ENCODE measurements around the gene KRTAP19-6. TPM values are rescaled to one million over a fixed set of nuclear protein-coding genes. Genes with fewer than 3 reads are reported as not detected.
"Not testable (repeated sequence)": the region's sequence is repeated elsewhere in the genome, so short reads cannot be mapped to it uniquely, and the experiment has no call there.

Gene KRTAP19-6
- polyA plus RNA-seq, 4 donors = not detected

- H3K27me3 ChIP-seq (ENCODE audit: control insufficient read depth in 3 of 3, insufficient read depth in 3 of 3, low read length in 3 of 3) = no peaks in the 10 kb centered on the region
- no peaks in the 10 kb centered on the region for H3K9me3 ChIP-seq (ENCODE audit: control insufficient read depth in 2 of 2, insufficient read depth in 1 of 2, low read depth in 1 of 2, low read length in 1 of 2)
- 85 to 88% (median 86%) methylated on average over 2 of the region's 2 CpGs for WGBS, 3 donors
- no peak for FAIRE-seq
- no peaks in the 10 kb centered on the region for H3K4me1 ChIP-seq (ENCODE audit: control insufficient read depth in 3 of 3, insufficient read depth in 2 of 3, low read depth in 1 of 3, low read length in 2 of 3)
- DNase-seq = no peak
- H3K4me3 ChIP-seq (ENCODE audit: low read depth in 1 of 3, low read length in 3 of 3) = no peak overlapping the region
- no peak overlapping the region for H3K27ac ChIP-seq (ENCODE audit: low read depth in 1 of 3, low read length in 2 of 3)
- no peaks in the 10 kb centered on the region for H3K36me3 ChIP-seq (ENCODE audit: control insufficient read depth in 3 of 3, insufficient read depth in 2 of 3, low read depth in 1 of 3, low read length in 3 of 3)
Measured at GRCh38 chr21:30561957-30562356, 20.3 kb upstream of the KRTAP19-6 start.

GRCh38 chr21:30561264-30561895 is 19.7 kb upstream of the KRTAP19-6 start, which contains the start of gene KRTAP19-7:
Gene KRTAP19-7, minus strand, starts transcription at chr21:30561314. Its CDS starts 25 bp downstream, at chr21:30561289.
- Histone ChIP-seq H3K4me3 (ENCODE audit: low read depth in 1 of 3, low read length in 3 of 3) (no peak within 1 kb of the TSS), H3K27me3 (ENCODE audit: control insufficient read depth in 3 of 3, insufficient read depth in 3 of 3, low read length in 3 of 3) (no peaks in the 10 kb centered on the region), H3K4me1 (ENCODE audit: control insufficient read depth in 3 of 3, insufficient read depth in 2 of 3, low read depth in 1 of 3, low read length in 2 of 3) (no peaks in the 10 kb centered on the region), H3K9me3 (ENCODE audit: control insufficient read depth in 2 of 2, insufficient read depth in 1 of 2, low read depth in 1 of 2, low read length in 1 of 2) (no peaks in the 10 kb centered on the region), H3K36me3 (ENCODE audit: control insufficient read depth in 3 of 3, insufficient read depth in 2 of 3, low read depth in 1 of 3, low read length in 3 of 3) (no peaks in the 10 kb centered on the region), H3K27ac (ENCODE audit: low read depth in 1 of 3, low read length in 2 of 3) (no peak within 1 kb of the TSS)
- 58 to 63% (median 60%) methylated on average over 2 of the region's 2 CpGs for WGBS, 3 donors
- DNase-seq (no peak), FAIRE-seq (no peak)

GRCh38 chr21:30555095-30555494 is 13.4 kb upstream of the KRTAP19-6 start:
- FAIRE-seq (no peak), DNase-seq (no peak)
- Histone ChIP-seq H3K36me3 (ENCODE audit: control insufficient read depth in 3 of 3, insufficient read depth in 2 of 3, low read depth in 1 of 3, low read length in 3 of 3) (no peaks in the 10 kb centered on the region), H3K27me3 (ENCODE audit: control insufficient read depth in 3 of 3, insufficient read depth in 3 of 3, low read length in 3 of 3) (no peaks in the 10 kb centered on the region), H3K4me3 (ENCODE audit: low read depth in 1 of 3, low read length in 3 of 3) (no peak overlapping the region), H3K4me1 (ENCODE audit: control insufficient read depth in 3 of 3, insufficient read depth in 2 of 3, low read depth in 1 of 3, low read length in 2 of 3) (no peaks in the 10 kb centered on the region), H3K9me3 (ENCODE audit: control insufficient read depth in 2 of 2, insufficient read depth in 1 of 2, low read depth in 1 of 2, low read length in 1 of 2) (peaks cover 0 to 2% of the 10 kb centered on the region in 2 donors), H3K27ac (ENCODE audit: low read depth in 1 of 3, low read length in 2 of 3) (no peak overlapping the region)
- 65 to 88% (median 74%) methylated on average over 2 of the region's 2 CpGs for WGBS, 3 donors

- Histone ChIP-seq H3K4me1 (ENCODE audit: control insufficient read depth in 3 of 3, insufficient read depth in 2 of 3, low read depth in 1 of 3, low read length in 2 of 3) (no peaks in the 10 kb centered on the region), H3K9me3 (ENCODE audit: control insufficient read depth in 2 of 2, insufficient read depth in 1 of 2, low read depth in 1 of 2, low read length in 1 of 2) (peaks cover 0 to 2% of the 10 kb centered on the region in 2 donors), H3K4me3 (ENCODE audit: low read depth in 1 of 3, low read length in 3 of 3) (no peak overlapping the region), H3K36me3 (ENCODE audit: control insufficient read depth in 3 of 3, insufficient read depth in 2 of 3, low read depth in 1 of 3, low read length in 3 of 3) (no peaks in the 10 kb centered on the region), H3K27me3 (ENCODE audit: control insufficient read depth in 3 of 3, insufficient read depth in 3 of 3, low read length in 3 of 3) (no peaks in the 10 kb centered on the region), H3K27ac (ENCODE audit: low read depth in 1 of 3, low read length in 2 of 3) (no peak overlapping the region)
- FAIRE-seq (no peak), DNase-seq (no peak)
- 19 to 65% (median 39%) methylated on average over 1 of the region's 1 CpG for WGBS, 3 donors
Measured at GRCh38 chr21:30552782-30553181, 11.1 kb upstream of the KRTAP19-6 start.

DNA sequence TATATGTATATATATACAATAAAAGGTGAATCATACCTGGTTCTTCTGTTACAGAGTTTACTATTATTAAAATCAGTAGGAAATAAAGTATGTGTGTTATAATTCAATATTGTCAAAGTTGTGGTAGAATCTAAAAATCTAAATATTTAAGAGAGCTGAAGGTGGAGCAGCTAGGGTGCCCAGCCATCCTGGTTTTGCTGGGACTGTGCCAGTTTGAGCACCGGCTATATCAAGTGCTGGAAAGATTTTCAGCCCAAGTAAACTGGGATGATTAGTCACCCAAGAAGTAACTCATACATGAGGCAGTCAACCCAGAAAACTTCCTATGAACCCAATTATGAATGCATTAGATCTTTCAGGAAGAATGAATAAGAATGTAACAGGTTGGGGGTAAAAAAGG is 22.8 kb downstream of the KRTAP19-6 start:
- DNase-seq (no peak), FAIRE-seq (no peak)
- Histone ChIP-seq H3K36me3 (ENCODE audit: control insufficient read depth in 3 of 3, insufficient read depth in 2 of 3, low read depth in 1 of 3, low read length in 3 of 3) (no peaks in the 10 kb centered on the region), H3K4me1 (ENCODE audit: control insufficient read depth in 3 of 3, insufficient read depth in 2 of 3, low read depth in 1 of 3, low read length in 2 of 3) (no peaks in the 10 kb centered on the region), H3K27ac (ENCODE audit: low read depth in 1 of 3, low read length in 2 of 3) (no peak overlapping the region), H3K9me3 (ENCODE audit: control insufficient read depth in 2 of 2, insufficient read depth in 1 of 2, low read depth in 1 of 2, low read length in 1 of 2) (peaks cover 0 to 3% of the 10 kb centered on the region in 2 donors), H3K27me3 (ENCODE audit: control insufficient read depth in 3 of 3, insufficient read depth in 3 of 3, low read length in 3 of 3) (no peaks in the 10 kb centered on the region), H3K4me3 (ENCODE audit: low read depth in 1 of 3, low read length in 3 of 3) (no peak overlapping the region)
- 88 to 90% (median 89%) methylated on average over 1 of the region's 1 CpG for WGBS, 3 donors

GRCh38 chr21:30515681-30516080 is 26.0 kb downstream of the KRTAP19-6 start:
- Histone ChIP-seq H3K9me3 (ENCODE audit: control insufficient read depth in 2 of 2, insufficient read depth in 1 of 2, low read depth in 1 of 2, low read length in 1 of 2) (peaks cover 1 to 3% of the 10 kb centered on the region in 2 donors), H3K4me1 (ENCODE audit: control insufficient read depth in 3 of 3, insufficient read depth in 2 of 3, low read depth in 1 of 3, low read length in 2 of 3) (no peaks in the 10 kb centered on the region), H3K27me3 (ENCODE audit: control insufficient read depth in 3 of 3, insufficient read depth in 3 of 3, low read length in 3 of 3) (no peaks in the 10 kb centered on the region), H3K27ac (ENCODE audit: low read depth in 1 of 3, low read length in 2 of 3) (no peak overlapping the region), H3K36me3 (ENCODE audit: control insufficient read depth in 3 of 3, insufficient read depth in 2 of 3, low read depth in 1 of 3, low read length in 3 of 3) (no peaks in the 10 kb centered on the region), H3K4me3 (ENCODE audit: low read depth in 1 of 3, low read length in 3 of 3) (no peak overlapping the region)
- no peak for FAIRE-seq
- no peak for DNase-seq
- WGBS, 3 donors = 78 to 89% (median 82%) methylated on average over 1 of the region's 1 CpG

DNA sequence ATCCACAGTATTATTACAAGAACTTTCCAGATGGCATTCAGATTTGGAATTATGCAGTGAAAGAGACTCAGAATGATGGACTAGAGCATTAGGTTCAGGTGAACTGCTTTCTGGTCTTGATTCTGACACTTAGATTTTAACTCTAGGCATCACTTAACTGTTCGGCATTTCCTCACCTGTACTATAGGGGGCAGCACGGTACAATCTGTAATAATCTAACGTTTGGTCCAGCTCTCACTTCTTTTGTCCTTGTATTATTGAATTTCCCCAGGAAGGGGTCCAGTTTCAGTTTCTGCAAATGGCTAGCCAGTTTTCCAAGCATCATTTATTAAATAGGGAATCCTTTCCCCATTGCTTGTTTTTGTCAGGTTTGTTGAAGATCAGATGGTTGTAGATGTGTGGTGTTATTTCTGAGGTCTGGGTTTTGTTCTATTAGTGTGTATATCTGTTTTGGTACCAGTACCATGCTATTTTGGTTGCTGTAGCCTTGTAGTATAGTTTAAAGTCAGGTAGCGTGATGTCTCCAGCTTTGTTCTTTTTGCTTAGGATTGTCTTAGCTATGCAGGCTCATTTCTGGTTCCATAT is 36.0 kb downstream of the KRTAP19-6 start:
- H3K27ac ChIP-seq (ENCODE audit: low read depth in 1 of 3, low read length in 2 of 3); H3K36me3 ChIP-seq (ENCODE audit: control insufficient read depth in 3 of 3, insufficient read depth in 2 of 3, low read depth in 1 of 3, low read length in 3 of 3); H3K4me3 ChIP-seq (ENCODE audit: low read depth in 1 of 3, low read length in 3 of 3); FAIRE-seq; H3K27me3 ChIP-seq (ENCODE audit: control insufficient read depth in 3 of 3, insufficient read depth in 3 of 3, low read length in 3 of 3); DNase-seq; H3K9me3 ChIP-seq (ENCODE audit: control insufficient read depth in 2 of 2, insufficient read depth in 1 of 2, low read depth in 1 of 2, low read length in 1 of 2); H3K4me1 ChIP-seq (ENCODE audit: control insufficient read depth in 3 of 3, insufficient read depth in 2 of 3, low read depth in 1 of 3, low read length in 2 of 3): not testable (repeated sequence)
- WGBS, 3 donors = 24 to 27% (median 27%) methylated on average over 4 of the region's 4 CpGs

DNA sequence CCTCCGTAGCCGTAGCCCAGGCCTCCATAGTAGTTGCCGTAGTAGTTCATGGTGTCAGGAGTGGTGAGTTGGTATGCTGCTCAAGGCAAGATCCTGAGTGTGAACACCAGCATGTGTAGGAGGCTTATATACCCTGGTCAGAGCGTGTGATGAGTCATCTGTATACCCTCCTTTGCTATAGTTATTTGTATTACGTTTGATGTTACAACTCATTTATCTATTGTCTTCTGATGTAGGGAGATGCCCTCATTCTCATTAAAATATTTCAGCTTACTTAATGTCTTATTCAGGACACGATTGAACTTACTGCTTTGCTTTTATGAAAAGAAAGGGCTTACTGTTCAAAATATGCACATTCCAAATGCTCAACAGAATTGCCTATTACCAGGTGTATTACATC is 39.6 kb downstream of the KRTAP19-6 start, which contains the start of gene KRTAP19-5:
TSS of gene KRTAP19-5 (minus strand) at position 101 of the 400 bp plus-strand sequence. CDS start at position 50, 51 bp downstream.
- H3K36me3 ChIP-seq (ENCODE audit: control insufficient read depth in 3 of 3, insufficient read depth in 2 of 3, low read depth in 1 of 3, low read length in 3 of 3) = no peaks in the 10 kb centered on the region
- H3K9me3 ChIP-seq (ENCODE audit: control insufficient read depth in 2 of 2, insufficient read depth in 1 of 2, low read depth in 1 of 2, low read length in 1 of 2) = peaks cover 0 to 3% of the 10 kb centered on the region in 2 donors
- no peak within 1 kb of the TSS for H3K27ac ChIP-seq (ENCODE audit: low read depth in 1 of 3, low read length in 2 of 3)
- no peak within 1 kb of the TSS for H3K4me3 ChIP-seq (ENCODE audit: low read depth in 1 of 3, low read length in 3 of 3)
- FAIRE-seq (no peak), DNase-seq (no peak)
- 78 to 81% (median 78%) methylated on average over 6 of the region's 6 CpGs for WGBS, 3 donors
- H3K4me1 ChIP-seq (ENCODE audit: control insufficient read depth in 3 of 3, insufficient read depth in 2 of 3, low read depth in 1 of 3, low read length in 2 of 3) = no peaks in the 10 kb centered on the region
- H3K27me3 ChIP-seq (ENCODE audit: control insufficient read depth in 3 of 3, insufficient read depth in 3 of 3, low read length in 3 of 3) = no peaks in the 10 kb centered on the region

Data from small intestine (tissue), 7 donors.